Stimulated activated CD8-positive, alpha-beta memory T cell treated with anti-CD3 and anti-CD28 coated beads, Interleukin-7, amount 100 ng/mL, for 24 hours (primary cell): ENCODE data around the gene CFAP97D1.

Experiments
- DNase-seq: peaks from one replicate; pipeline ENCODE4 v3.0.0-alpha.2; 2020; ENCODE audit warnings: low read depth

Gene CFAP97D1

GRCh38 chr17:43829738-43830137 lies 49.5 kb downstream of the CFAP97D1 start:
- DNase-seq: no peak

- no peak for DNase-seq
Observed at GRCh38 chr17:43830510-43831140, 50.4 kb downstream of the CFAP97D1 start.

- no peak for DNase-seq
Observed at GRCh38 chr17:43831633-43832032, 51.4 kb downstream of the CFAP97D1 start.

DNA sequence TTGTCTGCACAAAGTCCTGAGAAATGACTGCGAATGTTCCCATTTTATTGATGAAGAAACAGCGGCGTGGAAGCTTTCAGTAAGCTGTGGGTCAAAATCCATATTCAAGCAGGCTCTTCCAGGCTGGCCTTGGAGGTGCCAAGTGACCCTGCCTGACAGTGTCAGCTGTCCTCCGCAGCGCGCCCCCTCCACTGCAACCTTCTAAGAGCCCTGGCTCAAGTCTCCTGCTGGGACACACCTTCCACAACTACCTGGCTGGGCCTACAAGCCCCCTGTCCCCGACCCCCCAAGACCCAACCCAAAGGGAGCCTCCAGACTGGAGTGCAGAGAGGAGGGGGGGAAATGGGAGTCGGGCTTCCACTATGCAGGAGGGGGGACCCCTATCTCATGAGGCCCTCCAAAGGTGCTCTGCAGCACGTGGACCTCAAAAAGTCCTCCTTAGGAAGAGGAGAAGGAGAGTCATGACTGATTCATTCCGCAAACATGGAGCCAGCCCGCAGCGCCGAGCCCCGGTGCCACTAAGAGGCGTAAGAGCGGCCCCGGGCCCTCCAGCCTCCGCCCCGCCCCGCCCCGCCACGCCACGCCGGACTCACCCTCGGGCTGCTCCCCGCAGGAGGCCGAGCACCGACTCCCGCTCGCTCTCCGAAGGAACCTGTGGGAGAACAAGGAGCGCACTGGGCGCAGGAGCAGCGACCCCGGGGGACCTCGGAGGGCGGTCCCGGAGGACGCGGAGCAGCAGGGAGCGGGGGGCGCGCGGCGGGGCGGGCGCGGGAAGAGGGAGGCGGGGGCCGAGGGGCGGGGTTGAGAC lies 52.1 kb downstream of the CFAP97D1 start:
- no peak for DNase-seq

DNA sequence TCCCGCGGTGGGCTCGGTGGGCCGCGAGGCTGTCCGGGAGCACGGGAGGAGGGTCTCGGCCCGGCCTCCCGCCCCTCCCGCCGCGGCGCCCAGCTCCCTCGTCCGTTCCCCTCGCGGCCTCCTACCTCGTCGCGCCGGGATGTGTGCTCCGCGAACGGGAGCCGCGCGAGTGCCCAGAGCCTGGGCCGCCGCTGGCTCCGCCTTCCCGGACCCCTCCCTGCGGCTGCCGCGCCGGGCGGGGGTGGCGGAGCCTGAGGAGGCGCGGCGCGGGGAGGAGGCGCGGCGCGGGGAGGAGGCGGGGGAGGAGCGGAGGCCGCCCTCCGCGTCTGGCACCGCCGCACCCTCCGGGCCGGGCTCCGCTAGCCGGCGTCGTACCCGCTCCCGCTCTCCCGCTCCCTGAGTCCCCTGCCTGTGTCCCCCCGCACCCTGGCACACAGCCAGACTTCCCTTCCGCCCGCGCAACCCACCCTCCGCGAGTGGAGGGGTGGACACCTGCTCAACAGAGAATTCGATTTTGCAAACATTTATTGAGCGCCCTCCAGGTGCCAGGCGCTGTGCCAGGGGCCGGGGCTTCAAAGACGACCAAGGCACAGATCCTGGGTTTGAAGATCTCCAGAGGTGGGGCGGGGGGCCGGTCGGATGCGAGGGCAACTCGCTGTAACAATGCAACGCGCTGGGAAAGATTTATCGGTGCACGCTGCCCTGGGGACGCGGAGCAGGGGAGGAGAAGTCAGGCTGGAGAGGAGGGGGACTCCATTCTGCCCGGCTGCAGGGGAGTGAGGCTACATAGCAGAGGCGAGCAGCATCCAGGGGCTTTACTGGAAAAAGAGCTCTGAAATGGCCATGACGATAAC lies 53.0 kb downstream of the CFAP97D1 start, which contains the start of gene MPP3:
Gene MPP3, minus strand, starts transcription at position 171 of the 854 bp plus-strand sequence. CDS start 1,240 bp downstream, outside the sequence.
- DNase-seq: no peak

- DNase-seq: no peak
Observed at GRCh38 chr17:43834106-43834505, 53.9 kb downstream of the CFAP97D1 start.
